NCI-H2107 treated with DMSO at 0.1 percent for 48 hours (cell line): ENCODE measurements around the gene MEGF10.
"Not testable (repeated sequence)": the region's sequence is repeated elsewhere in the genome, so short reads cannot be mapped to it uniquely, and the experiment has no call there.

Source experiments
- DNase-seq: peaks from one replicate; lab custom pipeline; 2025; ENCODE audit not compliant: unreplicated experiment; lab: John Stamatoyannopoulos, UW

The MEGF10 gene

GRCh38 chr5:127297348-127298035 lies 6.9 kb downstream of the MEGF10 start:
- DNase-seq = no peak

DNA sequence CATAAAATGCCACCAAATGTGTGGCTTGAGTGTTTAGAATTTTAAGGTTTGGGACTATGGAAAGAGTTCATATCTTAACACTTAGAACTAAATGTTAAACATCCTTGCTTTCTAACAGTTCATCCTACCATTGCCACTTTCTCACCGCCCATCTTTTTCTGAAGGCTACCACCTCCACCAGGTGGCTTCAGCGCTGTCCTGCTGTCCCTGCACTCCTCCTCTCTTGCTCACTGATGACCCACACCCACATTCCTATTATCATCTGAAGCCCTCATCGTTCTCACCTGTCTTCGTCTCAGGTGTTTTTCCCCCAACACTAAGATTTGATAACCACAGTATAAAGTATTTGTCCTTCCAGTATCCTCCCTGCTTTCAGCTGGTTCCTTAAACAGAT lies 7.4 kb downstream of the MEGF10 start:
- DNase-seq = no peak

GRCh38 chr5:127298656-127299055 lies 8.1 kb downstream of the MEGF10 start:
- DNase-seq = no peak

GRCh38 chr5:127299678-127300077 lies 9.1 kb downstream of the MEGF10 start:
- no peak for DNase-seq

DNA sequence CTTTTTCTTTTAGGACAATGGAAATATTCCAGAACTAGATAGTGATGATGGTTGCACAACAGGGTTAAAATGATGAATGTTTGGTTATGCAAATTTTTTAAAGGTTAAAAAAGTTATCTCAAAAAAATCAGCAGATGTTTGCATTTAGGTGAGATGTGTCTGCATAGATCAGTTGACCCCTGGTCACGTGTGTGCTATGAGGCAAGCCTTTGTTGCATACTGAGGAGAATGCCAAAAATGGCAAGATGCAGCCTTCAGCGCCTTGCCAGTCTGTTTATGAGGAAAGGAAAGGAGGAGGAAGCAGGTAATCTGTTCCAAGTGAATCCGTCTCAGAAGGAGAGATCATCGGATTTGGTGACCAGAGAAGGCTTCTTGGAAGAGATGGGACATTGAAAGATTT lies 11.9 kb downstream of the MEGF10 start:
- DNase-seq = no peak

GRCh38 chr5:127303404-127303803 lies 12.8 kb downstream of the MEGF10 start:
- no peak for DNase-seq

- DNase-seq = no peak
Measured at GRCh38 chr5:127305493-127305892, 14.9 kb downstream of the MEGF10 start.

DNA sequence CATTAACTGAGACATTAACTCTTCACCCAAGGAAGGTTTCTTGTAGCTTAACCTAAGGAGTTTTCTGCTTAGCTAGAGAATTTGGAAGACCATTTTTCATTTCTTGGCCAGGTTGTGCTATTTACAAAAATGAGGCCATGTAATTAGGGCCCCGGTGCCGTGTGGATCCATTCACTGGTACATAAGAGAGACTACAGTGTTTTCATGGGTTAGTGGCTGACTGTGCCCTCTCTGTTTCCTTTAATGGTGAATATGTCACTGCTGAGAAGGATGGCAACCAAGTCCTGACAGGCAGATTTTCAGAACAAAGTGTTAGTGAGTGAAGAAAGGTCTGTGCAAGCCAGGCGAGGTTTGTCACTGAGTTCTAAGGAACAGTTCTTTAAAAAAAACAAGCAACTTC lies 15.4 kb downstream of the MEGF10 start:
- DNase-seq = no peak

GRCh38 chr5:127306647-127307046 lies 16.1 kb downstream of the MEGF10 start:
- DNase-seq = no peak

DNA sequence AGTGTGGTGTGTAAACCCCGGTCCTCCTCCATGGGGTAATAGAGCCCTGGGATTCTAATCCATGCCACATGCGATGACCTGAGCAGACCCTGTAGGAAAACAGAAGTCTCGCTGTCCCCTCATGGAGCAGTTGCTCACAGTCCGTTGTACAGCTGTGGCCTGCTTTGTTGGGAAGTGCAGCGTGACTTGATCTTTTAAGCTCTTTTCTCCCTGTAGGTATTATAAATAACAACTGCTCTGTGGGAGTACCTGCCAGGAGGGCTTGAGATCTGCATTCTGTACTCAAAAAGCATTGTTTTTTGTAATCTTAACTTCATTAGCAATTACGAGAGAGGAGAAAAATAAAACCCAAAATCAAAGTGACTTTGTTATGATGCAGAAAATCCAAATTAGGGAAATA lies 17.3 kb downstream of the MEGF10 start:
- DNase-seq = no peak

- not testable (repeated sequence) for DNase-seq
Measured at GRCh38 chr5:127308325-127308724, 17.7 kb downstream of the MEGF10 start.

DNA sequence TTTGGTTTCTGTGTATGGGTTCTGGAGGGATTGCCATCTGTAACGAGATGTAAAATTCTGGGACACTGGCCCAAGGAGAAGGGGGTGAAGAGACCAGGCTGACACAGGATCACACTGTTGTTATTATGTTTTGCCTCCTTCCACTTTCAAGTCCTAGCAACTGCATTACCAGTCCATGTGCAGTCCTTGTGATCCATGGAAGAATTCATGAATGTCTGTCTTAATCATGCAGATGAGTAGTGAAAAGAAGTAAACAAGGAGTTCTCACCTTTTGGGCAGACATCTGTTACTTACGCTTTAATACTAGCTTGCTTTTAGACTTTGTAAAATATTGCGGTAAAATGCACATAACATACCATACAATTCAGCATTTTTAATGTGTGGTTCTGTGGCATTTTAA lies 18.3 kb downstream of the MEGF10 start:
- DNase-seq = no peak

GRCh38 chr5:127311349-127311748 lies 20.8 kb downstream of the MEGF10 start:
- no peak for DNase-seq

DNA sequence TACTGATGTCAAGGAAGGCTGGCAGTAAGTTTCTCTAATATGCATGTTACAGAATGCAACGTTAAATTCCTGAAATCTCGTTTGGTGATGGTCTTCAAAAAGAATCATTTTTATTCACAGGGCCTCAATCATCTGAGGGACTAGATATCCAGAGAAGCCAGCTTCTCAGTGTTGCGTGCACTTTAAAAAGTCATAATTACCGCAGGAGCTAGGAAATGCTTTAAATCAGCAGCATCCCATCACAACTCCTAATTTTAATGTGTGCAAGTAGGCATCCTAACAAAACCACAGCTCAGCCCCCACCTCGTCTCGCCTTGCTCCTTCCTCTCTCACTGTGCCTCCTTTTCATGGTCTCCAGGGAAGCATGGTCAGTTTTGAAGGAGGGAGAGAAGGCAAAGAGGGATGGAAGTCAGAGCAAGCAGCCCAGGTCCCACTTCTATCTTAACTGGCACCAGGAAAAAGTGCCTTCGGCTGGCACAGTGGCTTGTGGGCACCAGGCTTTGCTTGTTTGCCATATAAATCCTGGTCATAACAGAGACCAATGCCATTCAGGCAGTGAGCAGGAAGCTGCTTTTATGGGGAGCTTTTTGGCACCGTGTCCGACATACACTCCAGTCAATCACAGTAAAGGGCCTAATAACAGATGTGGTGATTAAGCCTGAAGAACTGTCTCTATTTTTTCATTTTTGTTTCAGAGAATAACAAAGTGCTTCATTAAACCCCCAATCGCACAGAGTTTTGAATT lies 21.4 kb downstream of the MEGF10 start:
- no peak for DNase-seq

GRCh38 chr5:127313379-127313778 lies 22.8 kb downstream of the MEGF10 start:
- DNase-seq = no peak

DNA sequence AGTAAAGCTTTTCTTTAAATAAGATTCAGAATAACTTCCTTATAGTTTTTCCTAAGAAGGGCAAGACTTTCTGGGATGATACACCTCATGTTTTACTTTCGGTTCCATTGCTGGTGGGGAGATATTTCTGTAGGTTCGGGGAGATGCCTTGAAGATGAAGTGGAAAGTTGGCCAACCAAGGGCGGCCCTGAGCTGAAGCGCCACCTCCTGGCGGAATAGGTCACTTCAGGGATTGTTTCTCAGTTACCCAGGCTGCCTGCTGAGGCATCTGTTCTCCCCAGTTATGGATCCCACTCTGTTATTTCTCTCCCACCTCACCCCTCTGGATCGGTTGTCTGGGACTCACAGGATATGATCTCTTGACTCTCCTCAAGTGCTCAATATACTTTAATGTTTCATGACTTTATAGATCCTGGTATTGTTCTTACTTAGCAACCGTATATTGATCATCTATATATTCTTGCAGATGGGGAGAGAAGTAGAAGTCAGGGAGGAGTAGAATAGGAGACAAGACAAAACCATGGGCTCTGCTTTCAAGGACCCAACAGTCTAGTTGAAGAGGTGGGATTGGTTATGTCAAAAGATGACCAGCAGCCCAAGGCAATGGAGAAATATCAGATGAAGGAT lies 23.4 kb downstream of the MEGF10 start:
- DNase-seq = no peak

DNA sequence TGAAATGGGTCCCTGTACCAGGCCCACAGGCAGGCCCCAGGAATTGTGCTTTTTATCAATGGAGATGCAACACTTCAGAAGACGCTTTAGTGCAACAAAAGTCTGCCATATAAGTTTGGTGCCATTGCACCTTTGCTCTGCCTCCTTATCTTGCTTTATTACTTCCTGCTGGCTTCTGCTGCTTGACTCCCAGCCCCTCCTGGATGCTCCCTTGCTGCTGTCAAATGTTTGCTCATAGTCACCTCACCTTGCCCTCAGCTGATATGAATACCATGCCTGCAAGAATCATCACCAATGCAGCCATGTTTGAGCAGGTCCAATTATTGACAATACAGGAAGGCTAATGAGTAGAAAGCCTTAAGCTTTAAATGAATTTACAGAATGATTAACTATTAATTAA lies 25.4 kb downstream of the MEGF10 start:
- DNase-seq = no peak

- DNase-seq = not testable (repeated sequence)
Measured at GRCh38 chr5:127317385-127317784, 26.8 kb downstream of the MEGF10 start.

GRCh38 chr5:127320032-127320965 lies 29.7 kb downstream of the MEGF10 start:
- no peak for DNase-seq

GRCh38 chr5:127321465-127321864 lies 30.9 kb downstream of the MEGF10 start:
- DNase-seq = no peak

DNA sequence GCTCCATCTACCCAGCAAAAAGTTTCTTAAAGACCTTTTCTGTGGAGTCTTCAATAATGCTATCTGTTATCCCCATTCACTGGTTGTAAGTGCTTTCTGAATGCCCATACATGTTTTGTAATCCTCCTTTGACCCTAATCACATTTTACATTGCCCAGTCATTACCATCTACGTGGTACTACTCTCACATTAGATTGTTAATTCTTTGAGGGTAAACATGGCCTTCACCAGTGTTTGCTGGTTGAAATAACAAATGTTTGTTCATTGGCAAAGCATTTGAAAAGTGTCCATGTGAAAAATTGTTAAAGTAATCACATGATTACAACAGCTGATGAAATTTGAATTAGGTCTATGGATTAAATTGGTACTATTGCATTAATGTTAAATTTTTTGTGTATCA lies 31.8 kb downstream of the MEGF10 start:
- DNase-seq = no peak
